Measurements from ENCODE around the gene ZNF426. TPM values are rescaled to one million over a fixed set of nuclear protein-coding genes. Genes with fewer than 3 reads are reported as not detected.
"Not testable (repeated sequence)": the region's sequence is repeated elsewhere in the genome, so short reads cannot be mapped to it uniquely, and the experiment has no call there.

Gene ZNF426
- polyA plus RNA-seq, 2 donors, result 13.2 to 17.5 TPM

DNA sequence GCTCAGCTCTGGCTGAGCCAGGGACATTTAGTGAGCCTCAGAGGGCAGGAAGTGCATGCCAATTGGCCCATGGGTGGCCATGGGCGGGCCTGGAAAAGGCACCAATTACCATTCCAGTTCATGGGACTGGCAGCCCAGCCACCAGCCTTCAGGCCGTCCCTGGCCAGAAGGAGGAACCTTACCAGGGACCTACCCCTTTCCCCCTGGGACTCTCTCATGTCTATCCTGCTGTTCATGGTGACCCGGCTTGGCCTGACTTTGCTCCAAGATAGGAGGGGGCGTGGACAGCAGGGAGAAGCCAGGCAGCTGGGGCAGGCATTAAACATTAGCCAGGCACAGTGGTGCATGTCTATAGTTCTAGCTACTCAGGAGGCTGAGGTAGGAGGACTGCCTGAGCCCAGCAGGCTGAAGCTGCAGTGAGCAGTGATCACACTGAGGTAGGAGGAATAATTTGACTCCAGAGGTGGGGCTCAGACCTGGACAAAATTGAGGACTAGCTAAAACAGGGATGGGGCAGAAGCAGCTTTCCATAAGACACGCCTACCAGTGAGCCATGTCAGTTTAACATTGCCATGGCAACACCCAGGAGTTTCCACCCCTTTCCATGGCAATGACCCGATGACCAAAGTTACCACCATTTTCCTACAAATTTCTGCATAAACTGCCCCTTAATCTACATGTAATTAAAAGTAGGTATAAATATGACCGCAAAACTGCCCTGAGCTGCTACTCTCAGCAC is 14.3 kb upstream of the ZNF426 start:
- H3K4me1 ChIP-seq (ENCODE audit: control insufficient read depth in 2 of 2, insufficient read depth in 2 of 2, low read length in 1 of 2), result no peaks in the 10 kb centered on the region
- no peaks in the 10 kb centered on the region for H3K27me3 ChIP-seq (ENCODE audit: control insufficient read depth in 1 of 2, insufficient read depth in 2 of 2, low read length in 2 of 2)
- no peak overlapping the region for H3K27ac ChIP-seq (ENCODE audit: low read depth in 2 of 2, low read length in 1 of 2)
- H3K36me3 ChIP-seq (ENCODE audit: control insufficient read depth in 2 of 2, insufficient read depth in 2 of 2, low read length in 1 of 2), result no peaks in the 10 kb centered on the region
- 94 to 95% methylated on average over 7 of the region's 7 CpGs for WGBS, 2 donors
- peaks cover 6 to 9% of the 10 kb centered on the region in 2 donors for H3K9me3 ChIP-seq (ENCODE audit: control insufficient read depth in 2 of 2, insufficient read depth in 1 of 2, low read depth in 1 of 2, low read length in 1 of 2)
- H3K4me3 ChIP-seq (ENCODE audit: low read depth in 1 of 2, low read length in 2 of 2), result no peak overlapping the region

DNA sequence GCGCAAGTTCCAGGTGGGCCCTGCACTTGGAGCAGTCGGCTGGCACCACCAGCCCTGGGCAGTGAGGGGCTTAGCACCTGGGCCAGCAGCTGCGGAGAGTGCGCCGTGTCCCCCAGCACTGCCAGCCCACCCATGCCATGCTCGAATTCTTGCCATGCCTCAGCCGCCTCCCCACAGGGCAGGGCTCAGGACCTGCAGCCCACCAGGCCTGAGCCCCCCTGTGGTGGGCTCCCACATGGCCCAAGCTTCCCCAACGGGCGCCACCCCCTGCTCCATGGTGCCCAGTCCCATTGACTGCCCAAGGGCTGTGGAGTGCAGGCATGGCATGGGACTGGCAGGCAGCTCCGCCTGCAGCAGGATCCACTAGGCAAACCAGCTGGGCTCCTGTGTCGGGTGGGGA is 9.4 kb upstream of the ZNF426 start:
- WGBS, 2 donors, result 93 to 95% methylated on average over 10 to 11 of the region's 11 CpGs

DNA sequence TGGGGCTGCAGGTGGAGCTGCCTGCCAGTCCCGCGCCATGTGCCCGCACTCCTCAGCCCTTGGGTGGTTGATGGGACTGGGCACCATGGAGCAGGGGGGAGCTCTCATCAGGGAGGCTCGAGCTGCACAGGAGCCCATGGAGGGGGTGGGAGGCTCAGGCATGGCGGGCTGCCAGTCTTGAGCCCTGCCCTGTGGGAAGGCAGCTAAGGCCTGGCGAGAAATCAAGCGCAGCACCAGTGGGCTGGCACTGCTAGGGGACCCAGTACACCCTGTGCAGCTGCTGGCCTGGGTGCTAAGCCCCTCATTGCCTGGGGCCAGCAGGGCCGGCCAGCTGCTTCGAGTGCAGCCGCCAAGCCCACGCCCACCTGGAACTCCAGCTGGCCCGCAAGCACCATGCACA is 2.8 kb upstream of the ZNF426 start:
- not testable (repeated sequence) for H3K4me3 ChIP-seq (ENCODE audit: low read depth in 1 of 2, low read length in 2 of 2); H3K9me3 ChIP-seq (ENCODE audit: control insufficient read depth in 2 of 2, insufficient read depth in 1 of 2, low read depth in 1 of 2, low read length in 1 of 2); H3K27ac ChIP-seq (ENCODE audit: low read depth in 2 of 2, low read length in 1 of 2); H3K27me3 ChIP-seq (ENCODE audit: control insufficient read depth in 1 of 2, insufficient read depth in 2 of 2, low read length in 2 of 2); H3K36me3 ChIP-seq (ENCODE audit: control insufficient read depth in 2 of 2, insufficient read depth in 2 of 2, low read length in 1 of 2); H3K4me1 ChIP-seq (ENCODE audit: control insufficient read depth in 2 of 2, insufficient read depth in 2 of 2, low read length in 1 of 2)
- WGBS, 2 donors, result 92 to 93% methylated on average over 12 of the region's 12 CpGs

More for the DNA sequence above, 9.4 kb upstream of the ZNF426 start:
- H3K4me3 ChIP-seq (ENCODE audit: low read depth in 1 of 2, low read length in 2 of 2), result no peak overlapping the region
- no peaks in the 10 kb centered on the region for H3K27me3 ChIP-seq (ENCODE audit: control insufficient read depth in 1 of 2, insufficient read depth in 2 of 2, low read length in 2 of 2)
- H3K27ac ChIP-seq (ENCODE audit: low read depth in 2 of 2, low read length in 1 of 2), result no peak overlapping the region
- H3K4me1 ChIP-seq (ENCODE audit: control insufficient read depth in 2 of 2, insufficient read depth in 2 of 2, low read length in 1 of 2), result no peaks in the 10 kb centered on the region
- H3K36me3 ChIP-seq (ENCODE audit: control insufficient read depth in 2 of 2, insufficient read depth in 2 of 2, low read length in 1 of 2), result no peaks in the 10 kb centered on the region
- H3K9me3 ChIP-seq (ENCODE audit: control insufficient read depth in 2 of 2, insufficient read depth in 1 of 2, low read depth in 1 of 2, low read length in 1 of 2), result peaks cover 9% of the 10 kb centered on the region in 2 donors

DNA sequence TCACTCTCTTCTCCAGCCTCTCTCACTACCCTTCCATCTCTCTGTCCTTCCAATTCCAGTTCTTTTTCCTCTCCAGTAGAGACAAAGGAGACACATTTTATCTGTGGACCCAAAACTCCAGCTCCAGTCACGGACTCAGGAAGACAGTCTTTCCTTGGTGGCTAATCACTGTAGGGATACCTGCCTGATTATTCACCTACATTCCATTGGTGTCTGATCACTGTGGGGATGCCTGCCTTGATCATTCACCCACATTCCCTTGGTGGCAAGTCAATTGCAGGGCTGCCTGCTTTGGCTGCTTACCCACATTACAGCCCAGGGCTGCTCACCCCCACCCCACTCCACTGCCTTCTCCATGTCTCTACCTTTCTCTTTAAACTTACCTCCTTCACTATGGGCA is 1.5 kb upstream of the ZNF426 start:
- peaks cover 5 to 11% of the 10 kb centered on the region in 2 donors for H3K36me3 ChIP-seq (ENCODE audit: control insufficient read depth in 2 of 2, insufficient read depth in 2 of 2, low read length in 1 of 2)
- peak overlapping the region; percentile 20 to 59 for H3K27ac ChIP-seq (ENCODE audit: low read depth in 2 of 2, low read length in 1 of 2)
- H3K4me3 ChIP-seq (ENCODE audit: low read depth in 1 of 2, low read length in 2 of 2); H3K9me3 ChIP-seq (ENCODE audit: control insufficient read depth in 2 of 2, insufficient read depth in 1 of 2, low read depth in 1 of 2, low read length in 1 of 2); H3K27me3 ChIP-seq (ENCODE audit: control insufficient read depth in 1 of 2, insufficient read depth in 2 of 2, low read length in 2 of 2); H3K4me1 ChIP-seq (ENCODE audit: control insufficient read depth in 2 of 2, insufficient read depth in 2 of 2, low read length in 1 of 2): not testable (repeated sequence)
- WGBS, 2 donors, result 58 to 86% methylated on average over 1 of the region's 1 CpG

DNA sequence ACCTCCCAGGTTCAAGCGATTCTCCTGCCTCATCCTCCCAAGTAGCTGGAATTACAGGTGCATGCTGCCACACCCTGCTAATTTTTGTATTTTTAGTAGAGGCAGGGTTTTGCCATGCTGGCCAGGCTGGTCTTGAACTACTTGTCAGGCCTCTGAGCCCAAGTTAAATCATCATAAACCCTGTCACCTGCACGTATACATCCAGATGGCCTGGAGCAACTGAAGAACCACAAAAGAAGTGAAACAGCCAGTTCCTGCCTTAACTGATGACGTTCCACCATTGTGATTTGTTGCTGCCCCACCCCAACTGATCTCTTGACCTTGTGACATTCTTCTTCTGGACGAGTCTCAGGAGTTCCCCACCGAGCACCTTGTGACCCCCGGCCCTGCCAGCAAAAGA is 756 bp upstream of the ZNF426 start:
- Histone ChIP-seq H3K36me3 (ENCODE audit: control insufficient read depth in 2 of 2, insufficient read depth in 2 of 2, low read length in 1 of 2) (peaks cover 8 to 18% of the 10 kb centered on the region in 2 donors), H3K4me3 (ENCODE audit: low read depth in 1 of 2, low read length in 2 of 2) (peak overlapping the region in 1 of 2 donors; percentile 89), H3K27ac (ENCODE audit: low read depth in 2 of 2, low read length in 1 of 2) (peak overlapping the region; percentile 59 to 99)
- 77 to 82% methylated on average over 6 of the region's 6 CpGs for WGBS, 2 donors
- H3K9me3 ChIP-seq (ENCODE audit: control insufficient read depth in 2 of 2, insufficient read depth in 1 of 2, low read depth in 1 of 2, low read length in 1 of 2); H3K27me3 ChIP-seq (ENCODE audit: control insufficient read depth in 1 of 2, insufficient read depth in 2 of 2, low read length in 2 of 2); H3K4me1 ChIP-seq (ENCODE audit: control insufficient read depth in 2 of 2, insufficient read depth in 2 of 2, low read length in 1 of 2): not testable (repeated sequence)

DNA sequence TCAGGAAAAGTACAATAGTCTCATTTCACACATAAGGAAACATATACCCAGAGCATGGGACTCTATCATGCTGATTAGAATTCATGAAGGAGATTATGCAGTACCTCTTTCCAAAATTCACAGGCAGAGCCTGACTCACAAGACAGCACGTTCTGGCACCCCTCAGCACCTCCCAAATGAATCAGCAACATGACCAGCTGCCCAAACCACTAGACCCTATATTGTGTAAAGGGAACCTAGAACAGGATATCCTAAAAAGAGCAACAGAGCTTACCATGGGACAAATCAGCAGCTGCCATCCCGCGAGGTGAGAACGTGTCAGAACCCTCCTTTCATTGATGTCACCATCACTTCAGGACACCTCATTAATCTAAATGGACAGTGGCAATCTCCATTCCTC is 2.5 kb downstream of the ZNF426 start:
- Histone ChIP-seq H3K27me3 (ENCODE audit: control insufficient read depth in 1 of 2, insufficient read depth in 2 of 2, low read length in 2 of 2) (no peaks in the 10 kb centered on the region), H3K4me3 (ENCODE audit: low read depth in 1 of 2, low read length in 2 of 2) (peak overlapping the region; percentile 21 to 89), H3K27ac (ENCODE audit: low read depth in 2 of 2, low read length in 1 of 2) (no peak overlapping the region), H3K9me3 (ENCODE audit: control insufficient read depth in 2 of 2, insufficient read depth in 1 of 2, low read depth in 1 of 2, low read length in 1 of 2) (peaks cover 4 to 16% of the 10 kb centered on the region in 2 donors), H3K36me3 (ENCODE audit: control insufficient read depth in 2 of 2, insufficient read depth in 2 of 2, low read length in 1 of 2) (peaks cover 29 to 42% of the 10 kb centered on the region in 2 donors), H3K4me1 (ENCODE audit: control insufficient read depth in 2 of 2, insufficient read depth in 2 of 2, low read length in 1 of 2) (no peaks in the 10 kb centered on the region)
- 85 to 86% methylated on average over 4 of the region's 4 CpGs for WGBS, 2 donors

DNA sequence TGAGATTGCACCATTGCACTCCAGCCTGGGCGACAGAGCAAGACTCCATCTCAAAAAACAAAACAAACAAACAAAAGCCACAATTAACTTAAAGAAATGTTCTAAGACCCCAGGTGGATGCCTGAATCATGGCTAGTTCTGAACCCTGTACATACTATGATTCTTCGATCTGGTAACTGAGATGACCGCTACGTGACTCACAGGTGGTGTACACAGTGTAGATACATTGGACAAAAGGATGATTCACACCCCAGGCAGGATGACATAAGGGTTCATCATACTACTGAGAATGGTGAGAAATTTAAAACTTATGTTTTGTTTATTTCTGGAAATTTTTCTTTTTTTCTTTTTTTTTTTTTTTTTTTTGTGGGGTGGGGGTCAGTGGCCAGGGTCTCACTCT is 6.5 kb downstream of the ZNF426 start:
- H3K27ac ChIP-seq (ENCODE audit: low read depth in 2 of 2, low read length in 1 of 2), result no peak overlapping the region
- H3K4me1 ChIP-seq (ENCODE audit: control insufficient read depth in 2 of 2, insufficient read depth in 2 of 2, low read length in 1 of 2), result no peaks in the 10 kb centered on the region
- no peaks in the 10 kb centered on the region for H3K27me3 ChIP-seq (ENCODE audit: control insufficient read depth in 1 of 2, insufficient read depth in 2 of 2, low read length in 2 of 2)
- no peak overlapping the region for H3K4me3 ChIP-seq (ENCODE audit: low read depth in 1 of 2, low read length in 2 of 2)
- peaks cover 54 to 61% of the 10 kb centered on the region in 2 donors for H3K36me3 ChIP-seq (ENCODE audit: control insufficient read depth in 2 of 2, insufficient read depth in 2 of 2, low read length in 1 of 2)
- WGBS, 2 donors, result 93 to 95% methylated on average over 4 of the region's 4 CpGs
- peaks cover 16 to 38% of the 10 kb centered on the region in 2 donors for H3K9me3 ChIP-seq (ENCODE audit: control insufficient read depth in 2 of 2, insufficient read depth in 1 of 2, low read depth in 1 of 2, low read length in 1 of 2)

DNA sequence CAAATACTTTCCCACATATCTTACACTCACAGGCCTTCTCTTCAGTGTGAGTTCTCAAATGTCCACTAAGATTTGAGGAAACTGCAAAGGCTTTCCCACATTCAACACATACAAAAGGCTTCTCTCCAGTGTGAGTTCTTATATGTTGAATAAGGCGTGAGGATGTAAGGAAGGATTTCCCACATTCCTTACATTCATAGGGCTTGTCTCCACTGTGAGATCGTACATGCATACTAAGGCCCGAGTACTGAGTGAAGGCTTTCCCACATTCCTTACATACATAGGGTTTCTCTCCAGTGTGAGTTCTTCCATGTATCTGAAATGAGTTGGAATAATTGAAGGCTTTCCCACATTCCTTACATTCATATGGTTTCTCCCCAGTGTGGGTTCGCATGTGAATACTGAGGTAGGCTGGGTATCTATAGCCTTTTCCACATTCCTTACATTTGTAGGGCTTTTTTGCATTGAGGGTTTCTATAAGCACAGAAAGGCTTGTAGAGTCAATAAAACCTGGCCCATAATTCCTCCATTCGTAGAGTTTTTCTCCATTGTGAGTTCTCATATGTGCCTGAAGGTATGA is 9.6 kb downstream of the ZNF426 start:
- no peaks in the 10 kb centered on the region for H3K4me1 ChIP-seq (ENCODE audit: control insufficient read depth in 2 of 2, insufficient read depth in 2 of 2, low read length in 1 of 2)
- no peaks in the 10 kb centered on the region for H3K27me3 ChIP-seq (ENCODE audit: control insufficient read depth in 1 of 2, insufficient read depth in 2 of 2, low read length in 2 of 2)
- peaks cover 40 to 44% of the 10 kb centered on the region in 2 donors for H3K36me3 ChIP-seq (ENCODE audit: control insufficient read depth in 2 of 2, insufficient read depth in 2 of 2, low read length in 1 of 2)
- peak overlapping the region in 1 of 2 donors; percentile 20 for H3K4me3 ChIP-seq (ENCODE audit: low read depth in 1 of 2, low read length in 2 of 2)
- WGBS, 2 donors, result 98 to 99% methylated on average over 5 of the region's 5 CpGs
- H3K27ac ChIP-seq (ENCODE audit: low read depth in 2 of 2, low read length in 1 of 2), result no peak overlapping the region
- H3K9me3 ChIP-seq (ENCODE audit: control insufficient read depth in 2 of 2, insufficient read depth in 1 of 2, low read depth in 1 of 2, low read length in 1 of 2), result peaks cover 23 to 42% of the 10 kb centered on the region in 2 donors

DNA sequence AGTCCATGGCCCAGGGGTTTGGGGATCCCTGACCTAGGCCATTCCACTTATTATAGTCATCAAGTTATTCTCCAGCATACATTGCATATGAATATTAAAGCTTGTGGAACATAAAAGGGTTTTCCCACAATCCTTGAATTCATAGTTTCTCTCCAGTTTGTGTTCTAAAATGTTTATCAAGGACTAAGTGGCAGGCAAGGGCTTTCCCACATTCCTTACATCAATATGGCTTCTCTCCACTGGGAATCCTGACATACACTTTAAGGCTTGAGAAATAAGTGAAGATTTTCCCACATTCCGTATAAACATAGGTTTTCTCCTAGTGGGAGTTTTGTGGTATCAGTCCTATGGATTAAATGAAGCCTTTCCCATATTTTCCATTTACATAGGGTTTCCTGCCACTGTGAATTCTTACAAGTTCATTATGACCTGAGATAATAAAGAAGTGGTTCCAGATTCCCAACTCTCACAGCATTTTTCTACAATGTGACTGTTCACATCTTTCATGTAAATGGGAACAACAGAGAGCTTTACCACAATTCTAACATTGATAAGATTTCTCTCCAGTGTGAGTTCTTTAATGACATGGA is 14.5 kb downstream of the ZNF426 start:
- Histone ChIP-seq H3K4me3 (ENCODE audit: low read depth in 1 of 2, low read length in 2 of 2) (no peak overlapping the region), H3K9me3 (ENCODE audit: control insufficient read depth in 2 of 2, insufficient read depth in 1 of 2, low read depth in 1 of 2, low read length in 1 of 2) (peaks cover 25 to 41% of the 10 kb centered on the region in 2 donors), H3K27ac (ENCODE audit: low read depth in 2 of 2, low read length in 1 of 2) (no peak overlapping the region), H3K27me3 (ENCODE audit: control insufficient read depth in 1 of 2, insufficient read depth in 2 of 2, low read length in 2 of 2) (no peaks in the 10 kb centered on the region), H3K4me1 (ENCODE audit: control insufficient read depth in 2 of 2, insufficient read depth in 2 of 2, low read length in 1 of 2) (no peaks in the 10 kb centered on the region), H3K36me3 (ENCODE audit: control insufficient read depth in 2 of 2, insufficient read depth in 2 of 2, low read length in 1 of 2) (peaks cover 7 to 14% of the 10 kb centered on the region in 2 donors)
- WGBS, 2 donors, result 97 to 100% methylated on average over 1 of the region's 1 CpG
